Measurements from ENCODE around the gene POLRMT.

- TF ChIP-seq E2F5 (CRISPR knock-in tag; IDR thresholded peaks at IDR 0.05) (no peak), ZNF263 (CRISPR knock-in tag; IDR thresholded peaks at IDR 0.05; ENCODE audit: low read depth) (no peak), MYBL2 (CRISPR knock-in tag; IDR thresholded peaks at IDR 0.05) (no peak), ZNF232 (CRISPR knock-in tag; IDR thresholded peaks at IDR 0.05) (no peak), TCF7 (CRISPR knock-in tag; IDR thresholded peaks at IDR 0.05; ENCODE audit: low read depth) (no peak), ARID4B (CRISPR knock-in tag; IDR thresholded peaks at IDR 0.05; ENCODE audit: borderline replicate concordance) (no peak), ZNF138 (CRISPR knock-in tag; conservative IDR thresholded peaks at IDR 0.05) (no peak), FOXP1 (CRISPR knock-in tag; IDR thresholded peaks at IDR 0.05; ENCODE audit: borderline replicate concordance) (no peak), CREB1 (CRISPR knock-in tag; IDR thresholded peaks at IDR 0.05) (no peak), MAX (CRISPR knock-in tag; IDR thresholded peaks at IDR 0.05) (no peak), ZNF121 (CRISPR knock-in tag; IDR thresholded peaks at IDR 0.05) (no peak)
- TF ChIP-seq, protein P1, sequence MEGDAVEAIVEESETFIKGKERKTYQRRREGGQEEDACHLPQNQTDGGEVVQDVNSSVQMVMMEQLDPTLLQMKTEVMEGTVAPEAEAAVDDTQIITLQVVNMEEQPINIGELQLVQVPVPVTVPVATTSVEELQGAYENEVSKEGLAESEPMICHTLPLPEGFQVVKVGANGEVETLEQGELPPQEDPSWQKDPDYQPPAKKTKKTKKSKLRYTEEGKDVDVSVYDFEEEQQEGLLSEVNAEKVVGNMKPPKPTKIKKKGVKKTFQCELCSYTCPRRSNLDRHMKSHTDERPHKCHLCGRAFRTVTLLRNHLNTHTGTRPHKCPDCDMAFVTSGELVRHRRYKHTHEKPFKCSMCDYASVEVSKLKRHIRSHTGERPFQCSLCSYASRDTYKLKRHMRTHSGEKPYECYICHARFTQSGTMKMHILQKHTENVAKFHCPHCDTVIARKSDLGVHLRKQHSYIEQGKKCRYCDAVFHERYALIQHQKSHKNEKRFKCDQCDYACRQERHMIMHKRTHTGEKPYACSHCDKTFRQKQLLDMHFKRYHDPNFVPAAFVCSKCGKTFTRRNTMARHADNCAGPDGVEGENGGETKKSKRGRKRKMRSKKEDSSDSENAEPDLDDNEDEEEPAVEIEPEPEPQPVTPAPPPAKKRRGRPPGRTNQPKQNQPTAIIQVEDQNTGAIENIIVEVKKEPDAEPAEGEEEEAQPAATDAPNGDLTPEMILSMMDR (IDR thresholded peaks at IDR 0.05), result no peak
- TF ChIP-seq, protein P2, sequence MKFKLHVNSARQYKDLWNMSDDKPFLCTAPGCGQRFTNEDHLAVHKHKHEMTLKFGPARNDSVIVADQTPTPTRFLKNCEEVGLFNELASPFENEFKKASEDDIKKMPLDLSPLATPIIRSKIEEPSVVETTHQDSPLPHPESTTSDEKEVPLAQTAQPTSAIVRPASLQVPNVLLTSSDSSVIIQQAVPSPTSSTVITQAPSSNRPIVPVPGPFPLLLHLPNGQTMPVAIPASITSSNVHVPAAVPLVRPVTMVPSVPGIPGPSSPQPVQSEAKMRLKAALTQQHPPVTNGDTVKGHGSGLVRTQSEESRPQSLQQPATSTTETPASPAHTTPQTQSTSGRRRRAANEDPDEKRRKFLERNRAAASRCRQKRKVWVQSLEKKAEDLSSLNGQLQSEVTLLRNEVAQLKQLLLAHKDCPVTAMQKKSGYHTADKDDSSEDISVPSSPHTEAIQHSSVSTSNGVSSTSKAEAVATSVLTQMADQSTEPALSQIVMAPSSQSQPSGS (CRISPR knock-in tag; IDR thresholded peaks at IDR 0.05; ENCODE audit: borderline replicate concordance, low read depth), result no peak
These were observed 18.7 kb upstream of the POLRMT start for GRCh38 chr19:651991-652390.
